Measurements from ENCODE around the gene HPX. TPM values are rescaled to one million over a fixed set of nuclear protein-coding genes. Genes with fewer than 3 reads are reported as not detected.

HPX gene
- total RNA-seq, 2 experiments from 2014 or later: 0.16 to 5.2 TPM

- no peaks in the 10 kb centered on the region for H3K36me3 ChIP-seq (ENCODE audit: insufficient read depth, low read length)
- no peaks in the 10 kb centered on the region for H3K9me3 ChIP-seq (ENCODE audit: low read length)
- TF ChIP-seq EZH2phosphoT487 (IDR thresholded peaks at IDR 0.05; ENCODE audit: borderline replicate concordance, low read depth, low read length) (no peak), CTCF (conservative IDR thresholded peaks at IDR 0.05; ENCODE audit: low read length) (no peak)
- H2AFZ ChIP-seq (ENCODE audit: low read length): no peak overlapping the region
- H3K79me2 ChIP-seq (ENCODE audit: insufficient read depth, low read depth, low read length): no peaks in the 10 kb centered on the region
- no peak overlapping the region for H3K27ac ChIP-seq (ENCODE audit: low read depth, low read length, poor library complexity, severe bottlenecking)
- ChIA-PET CTCF (ENCODE audit: unreplicated experiment) (interaction anchor here (2.4 kb wide), 1 partner anchor 52 kb away, joined by 8 read pairs; no protein-coding TSS in a partner anchor), POLR2A (interaction anchor here (0.6 to 2.0 kb wide), 7 partner anchors 11 to 159 kb away, joined by 3 to 23 read pairs (median 3); partner anchors contain the start of genes ARFIP2 and TIMM10B)
- intact Hi-C loops (cut with micrococcal nuclease; ENCODE audit: unreplicated experiment): loop anchor here (10.0 kb wide), 1 partner anchor 1123 kb away; the partner anchor contains the start of gene PPFIBP2
- H3K9me2 ChIP-seq (ENCODE audit: insufficient read depth, low read length): no peaks in the 10 kb centered on the region
- no peak for DNase-seq (ENCODE audit: low spot score)
- H3K4me2 ChIP-seq (ENCODE audit: low read length): peak overlapping the region; percentile 91
- H3K4me3 ChIP-seq (ENCODE audit: low read depth, low read length, poor library complexity, severe bottlenecking): peak overlapping the region; percentile 73
- peaks cover 24% of the 10 kb centered on the region for H3K4me1 ChIP-seq (ENCODE audit: insufficient read depth, low read length, poor library complexity, severe bottlenecking)
- H4K20me1 ChIP-seq (ENCODE audit: insufficient read depth, low read length): no peaks in the 10 kb centered on the region
- BruUV-seq (replicated peaks): no TSS peak
These were observed 49.2 kb downstream of the HPX start for GRCh38 chr11:6391537-6392134.

GRCh38 chr11:6390718-6391469 is 49.9 kb downstream of the HPX start:
- TF ChIP-seq CTCF (conservative IDR thresholded peaks at IDR 0.05; ENCODE audit: low read length) (no peak), EZH2phosphoT487 (IDR thresholded peaks at IDR 0.05; ENCODE audit: borderline replicate concordance, low read depth, low read length) (no peak)
- Histone ChIP-seq H3K4me3 (ENCODE audit: low read depth, low read length, poor library complexity, severe bottlenecking) (peak overlapping the region; percentile 73), H3K4me1 (ENCODE audit: insufficient read depth, low read length, poor library complexity, severe bottlenecking) (peaks cover 24% of the 10 kb centered on the region), H4K20me1 (ENCODE audit: insufficient read depth, low read length) (no peaks in the 10 kb centered on the region), H3K9me3 (ENCODE audit: low read length) (no peaks in the 10 kb centered on the region), H3K79me2 (ENCODE audit: insufficient read depth, low read depth, low read length) (no peaks in the 10 kb centered on the region), H3K4me2 (ENCODE audit: low read length) (peak overlapping the region; percentile 91), H2AFZ (ENCODE audit: low read length) (peak overlapping the region; percentile 56), H3K36me3 (ENCODE audit: insufficient read depth, low read length) (no peaks in the 10 kb centered on the region), H3K9me2 (ENCODE audit: insufficient read depth, low read length) (no peaks in the 10 kb centered on the region), H3K27ac (ENCODE audit: low read depth, low read length, poor library complexity, severe bottlenecking) (peak overlapping the region; percentile 15)
- CTCF ChIA-PET (ENCODE audit: unreplicated experiment): interaction anchor here (1.2 to 2.4 kb wide), 6 partner anchors 8 to 70 kb away, joined by 3 to 8 read pairs (median 4); no protein-coding TSS in a partner anchor
- no peak for DNase-seq (ENCODE audit: low spot score)
- POLR2A ChIA-PET: interaction anchor here (0.6 to 2.2 kb wide), 16 partner anchors 8 to 355 kb away, joined by 3 to 23 read pairs (median 4); partner anchors contain the start of genes APBB1, ARFIP2 and TIMM10B
- intact Hi-C loops (cut with micrococcal nuclease; ENCODE audit: unreplicated experiment): loop anchor here (1.0 to 10.0 kb wide), 3 partner anchors 43 to 1124 kb away; partner anchors contain the start of genes ARFIP2, PPFIBP2 and TIMM10B
- BruUV-seq (replicated peaks): no TSS peak

All from OCI-LY7 (cell line).